DMS153 treated with DMSO at 0.1 percent for 48 hours (cell line): ENCODE data around the gene MX2.

ENCODE experiments used
- DNase-seq: peaks from one replicate; lab custom pipeline; 2025; ENCODE audit not compliant: unreplicated experiment; lab: John Stamatoyannopoulos, UW

Gene MX2

GRCh38 chr21:41432562-41433460, 71.0 kb downstream of the MX2 start:
- DNase-seq: no peak

DNA sequence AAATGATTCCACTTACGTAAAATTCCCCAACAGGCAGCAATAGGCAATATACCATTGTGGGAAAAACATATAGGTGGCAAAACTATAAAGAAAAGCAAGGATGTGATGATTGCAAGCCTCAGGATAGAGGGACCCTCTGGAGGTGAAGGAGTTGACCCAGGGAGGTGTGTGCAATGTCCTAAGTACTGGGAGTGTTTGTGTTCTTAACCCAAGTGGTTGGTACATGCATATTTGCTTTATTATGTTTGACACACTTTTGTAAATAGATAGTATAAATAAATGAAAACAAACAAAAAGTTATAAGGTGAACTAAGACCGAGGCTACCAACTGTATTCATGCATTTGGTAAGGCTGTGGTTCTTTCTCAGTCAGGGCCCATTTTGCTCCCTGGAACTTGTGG, 71.7 kb downstream of the MX2 start:
- DNase-seq: no peak

GRCh38 chr21:41435706-41436105, 73.9 kb downstream of the MX2 start:
- DNase-seq: no peak

DNA sequence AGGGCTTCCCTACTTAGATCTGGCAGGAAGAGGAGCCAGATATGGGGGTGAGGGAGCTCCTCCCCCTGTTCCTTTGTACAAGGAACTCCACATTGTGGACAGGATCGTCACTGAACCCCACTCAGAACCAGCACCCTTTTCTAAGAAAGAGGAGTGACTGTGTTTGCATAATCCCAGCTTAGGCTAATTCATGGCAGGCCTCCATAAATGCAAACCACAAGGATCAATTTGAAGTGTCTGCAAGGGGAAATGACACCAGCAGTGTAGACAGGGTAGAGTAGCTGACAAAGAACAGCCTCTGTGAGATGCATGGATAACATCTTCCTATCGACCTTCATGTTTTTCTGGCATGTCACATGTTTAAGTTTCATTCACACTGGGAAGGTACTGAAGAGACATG, 75.9 kb downstream of the MX2 start:
- no peak for DNase-seq

DNA sequence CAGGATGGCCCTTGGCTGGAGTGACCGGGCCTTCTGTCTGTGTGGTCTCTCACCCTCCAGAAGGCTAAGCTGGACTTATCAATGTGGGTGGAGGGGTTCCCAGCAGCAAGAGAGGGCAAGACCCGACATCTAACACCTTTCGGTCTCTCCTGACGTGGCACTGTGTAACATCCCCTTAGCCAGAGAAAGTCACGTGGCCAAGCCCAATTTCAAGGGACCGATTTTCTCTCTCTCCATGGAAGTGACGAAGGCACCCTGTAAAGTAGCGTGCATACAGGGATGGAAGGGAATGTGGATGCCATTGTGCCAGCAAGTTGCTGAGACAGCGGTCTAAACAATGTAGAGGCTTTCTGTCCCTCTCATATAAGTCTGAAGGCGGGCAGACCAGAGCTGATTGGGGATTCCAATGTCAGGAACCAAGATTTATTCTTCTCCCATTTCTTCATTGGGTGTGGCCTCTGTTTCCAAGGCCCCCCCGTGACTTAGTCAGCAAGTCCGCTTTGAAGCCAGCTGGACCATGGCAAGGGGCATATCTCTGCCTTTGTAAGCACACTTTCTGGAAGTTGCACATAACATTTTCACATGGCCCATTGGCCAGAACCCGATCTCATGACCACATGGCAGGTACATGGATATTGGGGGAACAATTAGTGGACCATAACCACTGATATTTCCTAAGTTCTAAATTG, 76.7 kb downstream of the MX2 start:
- no peak for DNase-seq

DNA sequence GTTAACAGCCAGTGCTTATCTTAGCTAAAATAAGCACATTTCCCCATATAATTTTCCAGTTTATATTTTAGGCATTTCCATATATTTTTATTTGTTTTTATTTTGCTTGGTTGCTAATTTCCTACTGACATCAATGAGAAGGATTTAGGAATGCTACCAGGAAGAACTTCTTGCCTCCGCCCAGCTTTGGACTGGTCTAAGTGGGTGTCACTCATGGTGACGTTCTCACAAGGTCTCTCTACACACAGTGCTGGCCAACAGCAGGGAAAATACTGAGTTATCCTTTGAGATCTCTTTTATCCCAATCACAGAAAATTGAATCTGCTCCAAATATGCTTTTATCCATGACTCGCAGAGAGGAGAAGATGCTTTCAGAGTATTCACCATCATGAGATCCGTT, 77.4 kb downstream of the MX2 start:
- DNase-seq: no peak

GRCh38 chr21:41441546-41441945, 79.7 kb downstream of the MX2 start:
- no peak for DNase-seq

DNA sequence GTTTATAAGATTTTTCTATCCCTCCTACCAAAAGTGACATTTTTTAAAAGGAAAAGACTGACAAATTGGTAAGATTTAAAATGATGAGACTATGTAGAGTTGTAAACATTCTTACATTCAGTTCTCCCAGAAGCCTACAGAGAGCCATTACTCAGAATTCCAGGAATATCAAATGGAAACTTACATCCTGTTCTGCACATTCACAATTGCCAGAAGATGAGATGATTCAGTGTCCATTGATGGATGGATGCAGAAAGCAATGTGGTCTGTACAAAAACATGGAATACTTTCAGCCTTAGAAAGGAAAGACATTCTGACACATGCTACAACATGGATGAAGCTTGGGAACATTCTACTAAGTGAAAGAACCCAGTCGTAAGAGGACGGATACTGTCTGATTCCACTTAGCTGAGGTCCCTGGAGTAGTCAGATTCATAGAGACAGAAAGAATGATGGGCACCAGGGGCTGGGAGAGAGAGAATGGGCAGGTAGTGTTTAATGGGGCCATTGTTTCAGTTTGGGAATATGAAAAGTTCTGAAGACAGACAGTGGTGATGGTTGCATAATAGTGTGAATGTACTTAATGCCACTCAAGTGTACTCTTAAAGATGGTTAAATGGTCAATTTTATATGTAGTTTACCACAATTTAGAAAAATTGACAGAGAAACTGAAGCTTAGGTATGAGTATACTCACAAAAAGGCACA, 80.8 kb downstream of the MX2 start:
- DNase-seq: no peak

DNA sequence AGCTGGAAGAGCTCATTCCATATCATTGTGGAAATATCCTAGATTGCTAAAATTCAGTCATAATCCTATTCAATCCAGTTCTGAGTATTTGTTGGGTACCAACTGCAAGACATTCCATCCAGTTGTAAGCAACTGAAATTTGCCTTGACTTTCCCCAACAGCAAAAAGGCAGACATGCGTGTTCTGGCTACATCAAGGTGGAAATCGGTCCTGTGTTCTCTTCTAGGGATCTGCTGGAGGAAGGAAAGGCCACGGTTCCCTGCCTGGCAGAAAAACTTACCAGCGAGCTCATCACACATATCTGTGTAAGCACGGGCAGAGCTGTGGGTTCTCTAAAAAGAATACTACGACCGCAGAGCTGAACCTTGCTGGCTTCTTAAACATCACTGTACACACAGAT, 81.7 kb downstream of the MX2 start:
- no peak for DNase-seq

- DNase-seq: no peak
Observed at GRCh38 chr21:41444703-41445464, 83.1 kb downstream of the MX2 start.

- DNase-seq: no peak
Observed at GRCh38 chr21:41445465-41445862, 83.6 kb downstream of the MX2 start.

DNA sequence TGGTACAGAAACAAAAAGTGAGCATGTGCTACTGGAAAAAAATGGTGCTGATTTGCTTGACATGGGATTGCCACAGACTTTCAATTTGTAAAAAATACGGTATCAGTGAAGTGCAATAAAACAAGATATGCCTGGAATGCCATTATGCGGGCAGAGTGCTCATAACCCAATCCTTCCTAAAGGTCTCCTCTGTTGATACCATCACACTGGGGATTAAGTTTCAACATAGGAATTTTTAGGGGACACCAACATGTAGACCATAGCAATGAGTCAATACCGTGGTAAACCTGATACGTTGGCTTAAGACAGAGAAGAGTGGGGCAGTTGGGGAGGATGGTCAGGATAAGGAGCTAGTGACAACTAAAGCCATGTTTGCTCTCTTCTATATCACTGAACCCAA, 84.8 kb downstream of the MX2 start:
- DNase-seq: no peak

- no peak for DNase-seq
Observed at GRCh38 chr21:41447356-41447755, 85.5 kb downstream of the MX2 start.

GRCh38 chr21:41449613-41450012, 87.8 kb downstream of the MX2 start:
- DNase-seq: no peak

DNA sequence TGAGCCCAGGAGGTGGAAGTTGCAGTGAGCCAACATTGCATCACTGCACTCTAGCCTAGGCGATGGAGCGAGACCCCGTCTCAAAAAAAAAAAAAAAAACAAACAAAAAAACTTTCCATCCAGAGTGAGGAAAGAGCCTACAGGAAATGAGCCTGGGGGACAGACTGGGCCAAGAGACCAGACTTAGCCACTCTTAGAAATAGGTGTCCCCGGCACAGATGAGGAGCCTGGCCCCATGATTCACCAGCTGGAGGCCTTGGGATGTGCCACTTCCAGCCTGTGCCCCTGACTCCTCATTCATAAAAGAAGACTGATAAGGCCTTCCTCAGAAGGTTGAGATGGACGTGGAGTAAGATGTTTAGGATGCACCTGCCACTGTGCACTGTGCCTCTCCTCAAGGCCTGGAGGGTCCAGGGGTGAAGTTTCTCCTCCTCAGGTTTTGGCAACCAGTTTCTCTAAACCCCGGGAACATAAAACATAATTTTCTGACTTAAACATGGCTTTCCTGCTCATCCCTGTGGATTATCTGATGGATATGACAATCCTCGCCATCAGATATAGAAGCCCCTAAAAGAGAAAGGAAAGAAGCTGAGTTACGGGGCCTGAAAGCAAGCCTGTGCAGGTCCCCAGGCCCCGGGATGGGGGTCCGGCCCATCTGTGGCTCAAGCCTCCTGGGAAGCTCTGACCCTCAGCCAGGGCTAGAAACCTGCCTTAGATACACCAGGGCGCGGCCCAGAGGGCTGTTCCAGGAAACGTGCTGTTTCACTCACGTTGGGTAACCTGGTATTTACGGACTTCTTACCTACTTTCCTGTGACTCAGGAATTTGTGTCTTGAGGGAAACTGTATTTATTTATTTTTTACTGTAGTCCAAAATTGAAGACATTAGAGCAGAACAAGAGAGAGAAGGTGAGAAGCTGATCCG, 90.2 kb downstream of the MX2 start:
- DNase-seq: no peak

- DNase-seq: no peak
Observed at GRCh38 chr21:41453198-41453597, 91.4 kb downstream of the MX2 start.

- DNase-seq: no peak
Observed at GRCh38 chr21:41453761-41454160, 91.9 kb downstream of the MX2 start.

GRCh38 chr21:41458121-41458520, 96.3 kb downstream of the MX2 start:
- no peak for DNase-seq

DNA sequence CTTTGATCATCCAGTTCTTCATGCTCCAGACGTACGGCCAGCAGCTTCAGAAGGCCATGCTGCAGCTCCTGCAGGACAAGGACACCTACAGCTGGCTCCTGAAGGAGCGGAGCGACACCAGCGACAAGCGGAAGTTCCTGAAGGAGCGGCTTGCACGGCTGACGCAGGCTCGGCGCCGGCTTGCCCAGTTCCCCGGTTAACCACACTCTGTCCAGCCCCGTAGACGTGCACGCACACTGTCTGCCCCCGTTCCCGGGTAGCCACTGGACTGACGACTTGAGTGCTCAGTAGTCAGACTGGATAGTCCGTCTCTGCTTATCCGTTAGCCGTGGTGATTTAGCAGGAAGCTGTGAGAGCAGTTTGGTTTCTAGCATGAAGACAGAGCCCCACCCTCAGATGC, 96.7 kb downstream of the MX2 start:
- DNase-seq: no peak
